ENCODE results near the gene AKNA.

The AKNA gene

DNA sequence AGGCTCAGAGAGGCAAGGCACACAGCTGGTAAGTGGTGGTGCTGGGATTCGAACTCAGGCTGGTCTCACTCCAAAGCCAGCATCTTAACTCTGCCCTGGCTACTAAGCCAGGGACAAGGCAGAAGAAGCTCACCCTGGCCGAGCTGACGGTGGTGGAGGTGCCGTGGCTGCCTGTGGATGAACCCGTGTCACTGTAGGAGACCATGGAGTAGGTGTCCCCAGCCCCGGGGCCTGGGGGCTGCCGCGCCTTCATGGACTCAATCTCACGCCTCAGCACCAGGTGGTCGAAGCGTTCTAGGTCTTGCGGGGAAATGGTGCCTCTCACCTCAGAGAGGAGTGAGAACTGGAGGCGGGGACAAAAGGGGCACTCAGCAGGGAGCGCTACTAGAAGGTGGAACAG, 35.4 kb upstream of the AKNA start:
- Mint-ChIP-seq H3K27ac (no peak overlapping the region), H3K4me1 (peaks cover 17% of the 10 kb centered on the region), H3K4me3 (no peak overlapping the region), H3K9me3 (no peaks in the 10 kb centered on the region), H3K36me3 (peaks cover 21% of the 10 kb centered on the region)
- DNase-seq (ENCODE audit: low spot score in 2 of 2) (no peak), ATAC-seq (no peak)

DNA sequence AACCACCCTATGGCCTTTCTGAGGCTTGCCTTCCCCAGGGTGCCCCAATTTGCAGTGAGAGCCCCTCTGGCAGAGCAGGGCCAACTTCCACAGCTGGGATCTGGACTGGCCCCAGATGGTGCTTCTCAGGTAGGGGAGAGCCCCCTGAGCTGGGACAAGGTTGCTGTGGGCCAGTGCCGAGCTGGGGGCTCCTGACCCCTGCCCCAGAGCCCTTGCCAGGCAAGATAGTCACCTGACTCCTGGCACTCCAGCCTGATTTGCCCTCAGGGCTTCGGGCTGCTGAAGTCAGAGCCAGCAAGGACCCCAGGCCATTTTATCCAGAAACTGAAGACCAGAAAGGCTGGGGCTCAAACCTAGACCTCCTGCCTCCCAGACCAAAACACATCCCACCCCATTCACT, 33.4 kb upstream of the AKNA start:
- Mint-ChIP-seq H3K27ac (peak overlapping the region; percentile 30), H3K36me3 (peaks cover 26% of the 10 kb centered on the region), H3K4me3 (no peak overlapping the region), H3K9me3 (no peaks in the 10 kb centered on the region), H3K4me1 (peaks cover 28% of the 10 kb centered on the region)
- no peak for DNase-seq (ENCODE audit: low spot score in 2 of 2)
- no peak for ATAC-seq

DNA sequence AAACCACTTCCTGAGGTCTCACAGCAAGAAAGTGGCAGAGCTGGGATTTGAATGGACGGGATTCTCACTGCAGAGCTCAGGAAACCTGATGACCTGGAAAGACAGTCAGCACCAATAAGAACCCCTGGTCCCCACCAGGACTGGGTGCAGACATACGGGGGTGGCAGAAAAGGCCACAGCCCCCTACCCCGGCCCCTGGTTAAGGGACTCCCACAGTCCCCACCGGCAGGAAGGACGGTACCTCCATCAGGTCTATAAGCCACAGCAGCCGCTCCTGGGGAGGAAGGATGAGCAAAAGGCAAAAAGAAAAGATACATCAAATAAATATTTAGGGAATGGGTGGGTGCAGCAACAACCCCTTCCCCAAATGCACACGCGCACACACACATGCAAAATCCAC, 32.0 kb upstream of the AKNA start:
- Mint-ChIP-seq H3K36me3 (peaks cover 19% of the 10 kb centered on the region), H3K4me1 (peaks cover 35% of the 10 kb centered on the region), H3K9me3 (no peaks in the 10 kb centered on the region), H3K4me3 (no peak overlapping the region), H3K27ac (peak overlapping the region; percentile 12)
- DNase-seq (ENCODE audit: low spot score in 2 of 2) (no peak), ATAC-seq (no peak)

- Mint-ChIP-seq H3K27ac (peak overlapping the region; percentile 12), H3K4me3 (no peak overlapping the region), H3K36me3 (peaks cover 14% of the 10 kb centered on the region), H3K9me3 (no peaks in the 10 kb centered on the region), H3K4me1 (peaks cover 38% of the 10 kb centered on the region)
- DNase-seq (ENCODE audit: low spot score in 2 of 2) (no peak), ATAC-seq (no peak)
Measured at GRCh38 chr9:114418053-114418452, 30.3 kb upstream of the AKNA start.

- ATAC-seq (peak; percentile 66), DNase-seq (ENCODE audit: low spot score in 2 of 2) (no peak)
- peak overlapping the region; percentile 12 for H3K27ac Mint-ChIP-seq
- H3K4me3 Mint-ChIP-seq: no peak overlapping the region
- no peaks in the 10 kb centered on the region for H3K9me3 Mint-ChIP-seq
- peaks cover 41% of the 10 kb centered on the region for H3K4me1 Mint-ChIP-seq
- H3K36me3 Mint-ChIP-seq: peaks cover 14% of the 10 kb centered on the region
Measured at GRCh38 chr9:114417511-114417910, 29.7 kb upstream of the AKNA start.

DNA sequence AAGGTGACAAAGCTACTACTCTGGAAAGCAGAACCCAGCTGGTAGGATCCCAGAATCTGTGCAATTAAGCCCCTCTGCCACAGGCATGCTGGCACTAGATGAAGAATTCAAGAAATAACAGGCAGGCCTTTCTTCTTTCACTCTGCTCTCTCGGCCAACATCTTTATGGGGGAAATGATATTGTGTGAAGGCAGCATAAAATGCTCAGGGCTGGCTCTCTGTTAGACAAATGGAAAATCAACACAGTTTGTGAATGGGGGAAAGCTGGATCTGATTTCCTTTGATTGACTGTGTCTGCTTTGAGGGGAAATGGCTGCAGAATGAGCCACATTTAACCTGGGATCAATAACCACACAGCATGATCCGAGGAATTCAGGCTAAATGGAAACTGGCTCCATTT, 29.1 kb upstream of the AKNA start:
- H3K9me3 Mint-ChIP-seq: no peaks in the 10 kb centered on the region
- H3K36me3 Mint-ChIP-seq: peaks cover 10% of the 10 kb centered on the region
- DNase-seq (ENCODE audit: low spot score in 2 of 2) (no peak), ATAC-seq (no peak)
- peak overlapping the region; percentile 71 for H3K27ac Mint-ChIP-seq
- no peak overlapping the region for H3K4me3 Mint-ChIP-seq
- H3K4me1 Mint-ChIP-seq: peaks cover 41% of the 10 kb centered on the region

DNA sequence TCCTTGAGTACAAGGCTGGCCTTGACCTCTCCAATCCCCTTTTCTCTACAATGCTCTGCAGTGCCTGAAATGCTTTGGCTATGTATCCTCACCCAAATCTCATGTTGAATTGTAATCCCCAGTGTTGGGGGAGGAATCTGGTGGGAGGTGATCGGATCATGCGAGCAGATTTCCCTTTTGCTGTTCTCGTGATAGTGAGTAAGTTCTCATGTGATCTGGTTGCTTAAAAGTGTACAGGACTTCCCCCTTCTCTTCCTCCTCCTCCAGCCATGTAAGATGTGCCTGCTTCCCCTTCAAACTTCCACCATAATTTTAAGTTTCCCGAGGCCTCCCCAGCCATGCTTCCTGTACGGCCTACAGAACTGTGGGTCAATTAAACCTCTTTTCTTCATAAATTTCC, 28.5 kb upstream of the AKNA start:
- DNase-seq (ENCODE audit: low spot score in 2 of 2): no peak
- Mint-ChIP-seq H3K27ac (peak overlapping the region; percentile 71), H3K36me3 (peaks cover 5% of the 10 kb centered on the region), H3K4me3 (no peak overlapping the region), H3K9me3 (no peaks in the 10 kb centered on the region), H3K4me1 (peaks cover 41% of the 10 kb centered on the region)
- ATAC-seq: no peak

GRCh38 chr9:114414346-114414745, 26.6 kb upstream of the AKNA start:
- ATAC-seq (no peak), DNase-seq (ENCODE audit: low spot score in 2 of 2) (no peak)
- Mint-ChIP-seq H3K4me3 (no peak overlapping the region), H3K36me3 (peaks cover 5% of the 10 kb centered on the region), H3K27ac (peak overlapping the region; percentile 71), H3K9me3 (no peaks in the 10 kb centered on the region), H3K4me1 (peaks cover 45% of the 10 kb centered on the region)

- no peak for ATAC-seq
- H3K27ac Mint-ChIP-seq: no peak overlapping the region
- peaks cover 5% of the 10 kb centered on the region for H3K36me3 Mint-ChIP-seq
- no peak for DNase-seq (ENCODE audit: low spot score in 2 of 2)
- no peak overlapping the region for H3K4me3 Mint-ChIP-seq
- H3K9me3 Mint-ChIP-seq: no peaks in the 10 kb centered on the region
- H3K4me1 Mint-ChIP-seq: peaks cover 44% of the 10 kb centered on the region
Measured at GRCh38 chr9:114413861-114414301, 26.1 kb upstream of the AKNA start.

DNA sequence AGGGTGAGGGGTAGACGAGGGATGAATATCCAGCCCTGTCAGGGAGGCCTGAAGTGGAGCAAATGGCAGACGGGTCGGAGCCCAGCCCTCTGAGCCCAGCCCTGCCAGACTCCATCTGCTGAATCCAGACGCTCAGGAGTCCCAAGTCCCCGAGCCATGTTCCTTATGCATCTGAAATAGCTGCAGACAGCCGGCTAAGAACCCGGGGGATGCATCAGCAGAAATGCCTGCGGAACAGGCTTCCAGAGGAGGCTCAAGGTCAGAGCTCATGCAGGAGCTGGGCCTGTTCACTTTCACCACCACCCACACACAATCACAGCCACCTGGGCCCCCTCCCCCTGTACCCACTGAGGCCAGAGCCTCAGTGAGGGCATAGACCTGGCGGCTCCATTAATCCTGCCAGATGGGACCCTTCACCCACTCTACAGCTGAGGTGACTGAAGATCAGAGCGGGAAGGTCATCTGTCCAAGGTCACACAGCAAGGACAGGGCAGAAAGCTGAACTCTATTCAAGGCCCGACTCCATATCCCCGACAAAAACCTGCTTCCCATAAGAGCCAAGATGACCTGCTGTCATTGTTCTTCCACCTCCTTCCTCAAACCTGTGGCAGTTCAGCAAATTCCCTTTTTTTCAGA, 24.4 kb upstream of the AKNA start:
- Mint-ChIP-seq H3K4me1 (peaks cover 28% of the 10 kb centered on the region), H3K27ac (no peak overlapping the region)
- ATAC-seq: no peak

DNA sequence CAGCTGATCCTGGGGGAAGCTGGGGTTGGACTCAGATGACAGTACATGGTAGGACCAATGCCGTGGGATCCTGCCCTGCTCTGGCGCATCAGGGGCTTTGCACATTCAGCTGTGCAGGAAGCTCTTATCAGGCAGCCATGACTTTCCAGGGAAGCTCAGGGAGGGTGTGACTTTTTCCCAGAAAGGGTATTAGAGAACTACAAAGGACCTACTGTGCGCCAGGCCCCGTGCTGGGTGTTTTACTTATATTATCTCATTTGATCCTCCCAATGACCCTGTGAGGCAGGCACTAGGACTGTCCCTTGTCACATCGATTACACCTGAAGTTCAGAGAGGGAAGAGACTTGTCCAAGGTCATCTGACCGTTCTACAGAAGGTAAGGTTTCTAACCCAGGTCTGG, 23.7 kb upstream of the AKNA start:
- Mint-ChIP-seq H3K4me3 (no peak overlapping the region), H3K27ac (peak overlapping the region; percentile 26), H3K36me3 (peaks cover 8% of the 10 kb centered on the region), H3K9me3 (no peaks in the 10 kb centered on the region), H3K4me1 (peaks cover 26% of the 10 kb centered on the region)
- no peak for DNase-seq (ENCODE audit: low spot score in 2 of 2)
- ATAC-seq: no peak

More for the DNA sequence above, 24.4 kb upstream of the AKNA start:
- DNase-seq (ENCODE audit: low spot score in 2 of 2): no peak
- Mint-ChIP-seq H3K9me3 (no peaks in the 10 kb centered on the region), H3K36me3 (peaks cover 3% of the 10 kb centered on the region), H3K4me3 (no peak overlapping the region)

GRCh38 chr9:114410910-114411309, 23.1 kb upstream of the AKNA start:
- H3K36me3 Mint-ChIP-seq: peaks cover 8% of the 10 kb centered on the region
- no peak for DNase-seq (ENCODE audit: low spot score in 2 of 2)
- peak overlapping the region; percentile 26 for H3K27ac Mint-ChIP-seq
- peaks cover 26% of the 10 kb centered on the region for H3K4me1 Mint-ChIP-seq
- H3K4me3 Mint-ChIP-seq: no peak overlapping the region
- ATAC-seq: no peak
- no peaks in the 10 kb centered on the region for H3K9me3 Mint-ChIP-seq

GRCh38 chr9:114409842-114410241, 22.1 kb upstream of the AKNA start:
- Mint-ChIP-seq H3K27ac (no peak overlapping the region), H3K4me1 (peaks cover 26% of the 10 kb centered on the region), H3K36me3 (peaks cover 8% of the 10 kb centered on the region), H3K9me3 (no peaks in the 10 kb centered on the region), H3K4me3 (no peak overlapping the region)
- DNase-seq (ENCODE audit: low spot score in 2 of 2) (no peak), ATAC-seq (no peak)

DNA sequence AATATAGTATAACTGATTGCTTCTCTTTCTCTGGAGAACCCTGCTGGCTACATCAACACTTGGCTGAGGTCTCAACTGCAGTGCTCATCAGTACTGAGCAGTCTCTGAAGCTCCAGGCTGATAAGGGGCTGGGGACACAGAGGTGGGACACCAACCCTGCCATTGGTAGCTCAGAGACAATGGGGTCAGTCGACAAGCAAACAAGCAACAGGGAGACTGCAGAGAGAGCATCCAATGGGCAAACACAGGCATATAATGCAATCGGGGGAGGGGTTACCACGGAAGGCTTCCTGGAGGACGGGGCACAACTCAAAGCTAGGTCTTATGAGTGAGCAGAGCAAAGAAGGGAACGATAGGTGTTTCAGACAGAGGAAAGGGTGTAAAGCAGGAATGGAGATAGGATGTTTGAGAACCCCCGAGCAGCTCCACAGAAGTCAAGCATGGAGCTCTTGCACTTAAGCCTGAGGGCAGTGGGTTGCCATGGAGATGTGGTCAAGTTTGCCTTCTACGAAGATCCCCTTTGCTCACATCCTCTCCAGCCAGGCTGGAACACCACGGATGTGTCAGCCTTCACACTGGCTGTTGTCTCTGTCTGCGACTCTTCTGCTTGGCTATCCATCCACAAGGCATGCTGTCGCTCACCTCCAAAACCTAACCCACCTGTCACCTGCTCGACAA, 21.5 kb upstream of the AKNA start:
- ATAC-seq: no peak

DNA sequence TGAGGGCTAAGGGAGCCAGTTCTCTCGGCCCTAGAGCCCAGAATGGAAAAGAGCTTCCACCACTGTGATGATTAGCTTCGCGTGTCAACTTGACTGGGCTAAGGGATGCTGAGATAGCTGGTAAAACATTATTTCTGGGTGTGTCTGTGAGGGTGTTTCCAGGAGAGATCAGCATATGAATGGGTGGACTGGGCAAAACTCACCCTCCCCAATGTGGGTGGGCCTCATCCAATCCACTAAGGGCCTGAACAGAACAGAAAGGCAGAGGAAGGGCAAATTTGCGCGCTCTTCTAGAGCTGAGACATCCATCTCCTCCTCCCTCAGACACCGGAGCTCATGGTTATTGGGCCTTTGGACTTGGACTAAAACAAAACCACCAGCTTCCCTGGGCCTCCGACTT, 20.9 kb upstream of the AKNA start:
- Mint-ChIP-seq H3K36me3 (peaks cover 8% of the 10 kb centered on the region), H3K4me1 (peaks cover 26% of the 10 kb centered on the region), H3K4me3 (no peak overlapping the region), H3K27ac (peak overlapping the region; percentile 85), H3K9me3 (no peaks in the 10 kb centered on the region)
- ATAC-seq (no peak), DNase-seq (ENCODE audit: low spot score in 2 of 2) (no peak)

More for the DNA sequence above, 21.5 kb upstream of the AKNA start:
- Mint-ChIP-seq H3K4me1 (peaks cover 26% of the 10 kb centered on the region), H3K4me3 (no peak overlapping the region), H3K27ac (no peak overlapping the region), H3K36me3 (peaks cover 8% of the 10 kb centered on the region), H3K9me3 (no peaks in the 10 kb centered on the region)
- no peak for DNase-seq (ENCODE audit: low spot score in 2 of 2)

- Mint-ChIP-seq H3K4me1 (peaks cover 21% of the 10 kb centered on the region), H3K36me3 (peaks cover 12% of the 10 kb centered on the region), H3K9me3 (no peaks in the 10 kb centered on the region), H3K4me3 (no peak overlapping the region), H3K27ac (peak overlapping the region; percentile 85)
- DNase-seq (ENCODE audit: low spot score in 2 of 2): no peak
- no peak for ATAC-seq
Measured at GRCh38 chr9:114407889-114408288, 20.1 kb upstream of the AKNA start.

All from stimulated activated effector memory CD8-positive, alpha-beta T cell treated with anti-CD3 and anti-CD28 coated beads, Interleukin-12 subunit alpha, Interleukin-12 subunit beta, amount 100 ng/mL, for 72 hours (primary cell).